Activated CD4-positive, alpha-beta T cell treated with anti-CD3 and anti-CD28 coated beads for 24 hours (primary cell): Measurements from ENCODE around the gene SLX4IP.

Experiments
- DNase-seq, 2 donors: peaks; one replicate each; pipeline ENCODE4 v3.0.0-alpha.2; 2020; ENCODE audit warnings: low read depth in 2 of 2

Gene SLX4IP

GRCh38 chr20:10550204-10551118 lies 115.4 kb downstream of the SLX4IP start:
- DNase-seq, result no peak

GRCh38 chr20:10551732-10552724 lies 116.9 kb downstream of the SLX4IP start:
- no peak for DNase-seq

GRCh38 chr20:10553326-10553984 lies 118.3 kb downstream of the SLX4IP start:
- DNase-seq, result peak; percentile 18 to 24

GRCh38 chr20:10554285-10554684 lies 119.2 kb downstream of the SLX4IP start:
- no peak for DNase-seq

GRCh38 chr20:10555393-10555792 lies 120.3 kb downstream of the SLX4IP start:
- no peak for DNase-seq

GRCh38 chr20:10555865-10556308 lies 120.8 kb downstream of the SLX4IP start:
- DNase-seq, result no peak

- DNase-seq, result no peak
Measured at GRCh38 chr20:10556519-10557083, 121.5 kb downstream of the SLX4IP start.

- DNase-seq, result no peak
Measured at GRCh38 chr20:10557685-10558084, 122.6 kb downstream of the SLX4IP start.

- DNase-seq, result peak in 1 of 2 donors; percentile 10
Measured at GRCh38 chr20:10558635-10559187, 123.6 kb downstream of the SLX4IP start.

- DNase-seq, result no peak
Measured at GRCh38 chr20:10559266-10559665, 124.2 kb downstream of the SLX4IP start.

- DNase-seq, result no peak
Measured at GRCh38 chr20:10560686-10561085, 125.6 kb downstream of the SLX4IP start.

- no peak for DNase-seq
Measured at GRCh38 chr20:10561302-10561701, 126.2 kb downstream of the SLX4IP start.

- no peak for DNase-seq
Measured at GRCh38 chr20:10562899-10563298, 127.8 kb downstream of the SLX4IP start.

- no peak for DNase-seq
Measured at GRCh38 chr20:10563935-10564492, 128.9 kb downstream of the SLX4IP start.

GRCh38 chr20:10565191-10565921 lies 130.3 kb downstream of the SLX4IP start:
- DNase-seq, result no peak

GRCh38 chr20:10565922-10566897 lies 131.1 kb downstream of the SLX4IP start:
- DNase-seq, result no peak

GRCh38 chr20:10568032-10568431 lies 132.9 kb downstream of the SLX4IP start:
- DNase-seq, result no peak

GRCh38 chr20:10571313-10571815 lies 136.3 kb downstream of the SLX4IP start:
- no peak for DNase-seq

- no peak for DNase-seq
Measured at GRCh38 chr20:10572853-10573252, 137.7 kb downstream of the SLX4IP start.
